T-helper 9 cell (primary cell): ENCODE data around the gene TMEM52B.
"Not testable (repeated sequence)": the region's sequence is repeated elsewhere in the genome, so short reads cannot be mapped to it uniquely, and the experiment has no call there.

Source experiments
- DNase-seq: peaks from one replicate; pipeline ENCODE4 v3.0.0-alpha.2; 2020

Gene TMEM52B

DNA sequence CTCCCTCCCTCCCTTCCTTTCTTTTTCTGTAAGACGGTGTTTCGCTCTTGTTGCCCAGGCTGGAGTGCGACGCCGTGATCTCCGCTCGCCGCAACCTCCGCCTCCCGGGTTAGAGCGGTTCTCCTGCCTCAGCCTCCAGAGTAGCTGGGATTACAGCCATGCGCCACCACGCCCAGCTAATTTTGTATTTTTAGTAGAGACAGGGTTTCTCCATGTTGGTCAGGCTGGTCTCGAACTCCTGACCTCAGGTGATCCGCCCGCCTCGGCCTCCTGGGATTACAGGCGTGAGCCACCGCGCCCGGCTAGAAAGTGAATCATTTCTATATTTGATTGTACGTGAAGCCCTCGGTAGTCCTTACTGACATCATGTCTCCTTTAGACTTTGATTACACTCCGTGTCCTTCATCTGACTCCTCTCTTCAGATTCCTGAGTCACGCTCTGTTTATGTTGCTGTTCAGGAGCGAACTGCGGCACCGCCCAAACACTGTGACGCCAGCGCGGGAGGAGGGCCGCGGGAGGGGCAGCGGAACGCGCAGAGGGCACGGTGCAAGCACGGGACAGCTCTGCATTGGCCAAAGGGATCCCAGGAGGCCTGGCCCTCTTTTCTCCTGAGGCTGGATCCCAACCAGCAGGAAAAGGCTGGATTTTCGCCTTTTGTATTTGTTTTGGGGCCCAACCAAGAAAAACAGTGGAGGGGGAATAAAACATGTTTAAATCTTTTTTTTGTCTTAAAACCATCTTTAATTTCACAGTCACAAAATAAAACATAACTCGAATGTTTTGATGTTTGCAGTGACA lies 33.3 kb downstream of the TMEM52B start:
- DNase-seq, result peak; percentile 81

DNA sequence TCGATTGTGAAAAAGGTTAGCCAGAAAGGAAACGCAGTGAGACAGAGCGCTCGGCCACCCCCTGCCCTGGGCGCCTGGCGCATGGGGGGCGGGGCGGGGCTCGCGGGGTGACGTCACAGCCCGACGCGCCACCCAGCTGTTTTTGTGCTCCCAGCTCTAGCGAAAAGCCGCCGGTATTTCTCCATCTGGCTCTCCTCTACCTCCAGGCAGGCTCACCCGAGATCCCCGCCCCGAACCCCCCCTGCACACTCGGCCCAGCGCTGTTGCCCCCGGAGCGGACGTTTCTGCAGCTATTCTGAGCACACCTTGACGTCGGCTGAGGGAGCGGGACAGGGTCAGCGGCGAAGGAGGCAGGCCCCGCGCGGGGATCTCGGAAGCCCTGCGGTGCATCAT lies 33.9 kb downstream of the TMEM52B start, which contains the start of gene GABARAPL1:
TSS of gene GABARAPL1 (plus strand) at position 139 of the 393 bp plus-strand sequence. CDS start at position 392, 253 bp downstream.
- DNase-seq, result peak; percentile 79

DNA sequence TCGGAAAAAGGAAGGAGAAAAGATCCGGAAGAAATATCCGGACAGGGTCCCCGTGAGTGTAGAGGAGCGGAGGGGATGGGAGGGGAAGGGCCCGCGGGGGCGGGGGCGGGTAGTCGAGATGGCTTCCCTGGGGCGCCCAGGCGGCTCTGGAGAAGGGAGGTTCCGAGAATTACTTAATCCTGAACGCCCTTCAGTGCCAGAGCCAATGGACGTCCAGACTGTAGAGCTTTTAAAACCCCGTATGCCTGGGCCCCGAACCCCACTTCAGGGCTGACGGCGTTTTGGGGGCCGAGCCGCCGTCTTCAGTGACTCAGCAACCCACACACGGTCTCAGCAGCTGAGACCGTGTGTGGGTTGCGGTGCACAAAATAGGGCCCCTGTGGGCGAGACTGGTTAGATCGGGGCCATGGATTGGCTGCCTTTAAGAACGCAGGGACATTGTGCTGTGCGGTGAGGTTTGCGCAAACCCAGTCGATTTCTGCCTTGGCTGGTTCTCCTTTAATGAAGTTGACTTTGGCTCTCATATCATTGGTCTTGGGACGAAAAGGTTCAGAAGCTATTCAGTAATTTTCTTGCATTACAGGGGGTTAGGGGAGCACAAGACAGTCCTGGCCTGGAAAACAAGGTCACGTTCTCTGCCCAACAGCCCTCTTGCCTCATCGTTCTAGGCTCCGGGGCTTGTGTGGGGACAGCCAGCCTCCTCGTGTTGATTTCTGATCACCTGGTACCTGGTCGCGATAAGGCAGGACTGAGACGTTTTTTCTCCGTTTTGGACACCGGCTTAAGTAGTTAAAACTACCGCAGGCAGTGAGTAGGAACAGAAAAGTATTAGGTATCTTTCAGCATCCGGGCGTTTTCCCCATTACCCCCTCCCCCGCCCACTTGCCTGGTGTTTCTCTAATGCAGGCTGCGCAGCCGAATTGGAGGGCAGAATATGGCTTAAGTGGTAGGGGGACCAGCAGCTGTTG lies 34.6 kb downstream of the TMEM52B start:
- DNase-seq, result peak; percentile 73

DNA sequence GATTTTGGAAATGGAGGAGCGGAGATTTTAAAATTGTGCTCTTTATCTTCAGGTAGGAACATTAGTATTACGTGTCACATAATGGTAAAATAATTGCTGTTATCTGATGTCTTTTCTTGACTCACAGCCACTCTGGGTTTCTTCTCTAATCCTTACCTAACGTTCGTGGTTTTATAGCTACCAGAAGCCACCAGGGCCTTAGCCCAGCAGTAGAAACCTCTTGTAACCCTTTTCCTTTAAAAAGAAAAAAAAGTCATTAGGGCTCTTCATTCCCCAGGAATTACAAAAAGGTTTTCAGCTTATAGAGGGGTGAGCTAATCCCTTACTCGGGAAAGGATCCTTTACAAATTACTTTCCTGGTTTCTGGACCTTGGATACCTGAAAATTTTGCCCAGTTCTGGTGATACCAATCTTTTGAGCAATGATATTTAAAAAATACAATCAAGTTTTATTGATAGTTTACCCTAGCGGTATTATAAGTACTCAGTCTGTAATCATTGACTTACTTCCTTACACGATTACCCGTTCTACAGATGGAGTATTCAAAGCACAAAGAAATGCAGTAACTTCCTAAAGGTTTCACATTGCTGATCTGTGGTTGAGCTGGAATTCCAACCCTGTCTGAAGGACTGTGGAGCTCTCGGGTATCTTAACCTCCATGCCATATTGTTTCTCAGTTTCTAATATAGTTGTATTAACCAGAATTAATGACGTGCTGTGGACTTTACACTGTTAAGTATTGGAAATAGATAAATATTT lies 35.5 kb downstream of the TMEM52B start:
- DNase-seq, result no peak

DNA sequence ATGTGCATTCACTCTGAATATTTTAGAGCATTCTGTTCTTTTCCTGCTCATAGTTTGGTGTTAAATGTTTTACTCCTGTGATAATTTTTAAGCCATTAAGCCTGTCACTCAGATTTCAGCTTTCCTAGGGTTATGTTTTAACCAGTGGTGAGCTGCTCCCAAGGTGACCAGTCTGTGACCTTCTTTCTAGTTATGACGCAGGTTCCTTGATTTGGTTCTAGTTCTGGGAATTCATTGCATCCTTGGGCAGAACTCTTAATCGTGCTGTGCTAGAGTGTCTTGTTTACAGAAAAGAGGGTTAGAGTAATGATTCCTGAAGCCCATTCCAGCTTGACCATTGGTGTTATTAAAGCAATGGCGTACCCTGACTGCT lies 36.0 kb downstream of the TMEM52B start:
- no peak for DNase-seq

DNA sequence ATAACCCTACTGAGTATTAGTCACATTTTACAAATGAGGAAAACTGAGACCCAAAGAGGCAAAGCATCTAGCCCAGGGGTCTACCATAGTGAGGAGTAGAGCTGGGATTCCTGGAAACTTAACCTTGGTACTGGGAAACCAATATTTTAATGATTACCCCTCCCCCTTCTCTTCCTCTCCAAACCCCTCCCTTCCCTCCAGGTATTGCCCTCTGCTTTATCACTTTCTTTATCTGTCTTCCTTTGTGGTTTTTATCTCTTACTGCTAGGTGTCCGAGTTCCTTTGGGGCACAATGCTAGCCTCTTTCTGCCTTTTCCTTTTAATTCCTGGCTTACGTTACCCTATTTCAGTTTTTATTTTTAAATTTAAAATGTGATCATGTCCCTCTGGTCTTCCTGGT lies 36.6 kb downstream of the TMEM52B start:
- DNase-seq, result no peak

DNA sequence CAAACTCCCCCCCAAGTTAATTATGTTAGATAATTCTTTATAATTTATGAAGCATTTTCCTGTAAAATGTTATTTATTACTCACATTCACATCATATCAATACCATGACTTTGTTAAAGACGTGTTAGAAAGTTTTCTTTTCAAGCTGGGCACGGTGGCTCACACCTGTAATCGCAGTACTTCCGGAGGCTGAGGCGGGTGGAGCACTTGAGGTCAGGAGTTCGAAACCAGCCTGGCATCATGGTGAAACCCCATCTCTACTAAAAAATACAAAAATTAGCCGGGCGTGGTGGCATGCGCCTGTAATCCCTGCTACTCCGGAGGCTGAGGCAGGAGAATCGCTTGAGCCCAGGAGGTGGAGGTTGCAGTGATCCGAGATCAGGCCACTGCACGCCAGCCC lies 37.1 kb downstream of the TMEM52B start:
- not testable (repeated sequence) for DNase-seq

DNA sequence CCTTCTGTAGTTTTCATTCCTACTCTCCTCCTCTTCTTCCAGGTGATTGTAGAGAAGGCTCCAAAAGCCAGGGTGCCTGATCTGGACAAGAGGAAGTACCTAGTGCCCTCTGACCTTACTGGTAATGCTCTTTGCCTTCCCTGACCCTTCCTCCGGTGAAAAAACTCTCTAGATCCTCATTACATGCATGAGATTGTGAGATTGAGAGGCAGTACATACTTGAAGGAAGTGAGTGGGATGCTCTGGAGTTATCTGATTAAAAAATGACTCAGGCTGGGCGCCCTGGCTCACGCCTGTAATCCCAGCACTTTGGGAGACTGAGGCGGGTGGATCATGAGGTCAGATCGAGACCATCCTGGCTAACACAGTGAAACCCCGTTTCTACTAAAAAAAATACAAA lies 39.2 kb downstream of the TMEM52B start:
- DNase-seq, result no peak

DNA sequence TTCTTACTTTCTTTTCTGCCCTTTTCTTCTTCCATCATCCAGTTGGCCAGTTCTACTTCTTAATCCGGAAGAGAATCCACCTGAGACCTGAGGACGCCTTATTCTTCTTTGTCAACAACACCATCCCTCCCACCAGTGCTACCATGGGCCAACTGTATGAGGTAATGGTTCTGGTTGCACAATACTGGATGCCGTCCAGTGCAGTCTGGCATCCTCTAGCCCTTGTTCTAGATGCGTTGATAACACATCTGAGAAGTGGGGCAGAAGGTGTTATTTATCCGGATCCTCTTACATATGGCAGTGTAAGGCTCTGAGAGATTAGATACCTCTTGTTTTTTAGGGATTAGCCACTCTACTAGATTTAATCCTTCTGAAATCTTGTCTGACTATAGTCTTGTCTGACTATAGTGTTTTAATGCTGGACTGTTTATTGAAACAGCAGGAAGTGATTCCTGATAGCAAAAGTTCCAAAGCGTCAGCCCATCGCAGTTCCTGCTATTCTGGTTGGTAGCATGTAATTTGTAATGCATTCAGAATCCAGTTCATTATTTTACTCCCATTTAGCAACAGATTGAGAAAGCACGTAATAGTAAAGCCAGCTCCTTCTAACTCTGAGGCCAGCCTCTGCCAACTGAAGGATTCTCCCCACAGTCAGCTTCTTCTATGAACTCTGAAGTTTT lies 41.7 kb downstream of the TMEM52B start:
- no peak for DNase-seq

DNA sequence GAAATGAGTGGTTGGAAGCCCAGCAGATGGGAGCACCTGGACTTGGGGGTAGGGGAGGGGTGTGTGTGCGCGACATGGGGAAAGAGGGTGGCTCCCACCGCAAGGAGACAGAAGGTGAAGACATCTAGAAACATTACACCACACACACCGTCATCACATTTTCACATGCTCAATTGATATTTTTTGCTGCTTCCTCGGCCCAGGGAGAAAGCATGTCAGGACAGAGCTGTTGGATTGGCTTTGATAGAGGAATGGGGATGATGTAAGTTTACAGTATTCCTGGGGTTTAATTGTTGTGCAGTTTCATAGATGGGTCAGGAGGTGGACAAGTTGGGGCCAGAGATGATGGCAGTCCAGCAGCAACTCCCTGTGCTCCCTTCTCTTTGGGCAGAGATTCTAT lies 43.0 kb downstream of the TMEM52B start:
- no peak for DNase-seq

DNA sequence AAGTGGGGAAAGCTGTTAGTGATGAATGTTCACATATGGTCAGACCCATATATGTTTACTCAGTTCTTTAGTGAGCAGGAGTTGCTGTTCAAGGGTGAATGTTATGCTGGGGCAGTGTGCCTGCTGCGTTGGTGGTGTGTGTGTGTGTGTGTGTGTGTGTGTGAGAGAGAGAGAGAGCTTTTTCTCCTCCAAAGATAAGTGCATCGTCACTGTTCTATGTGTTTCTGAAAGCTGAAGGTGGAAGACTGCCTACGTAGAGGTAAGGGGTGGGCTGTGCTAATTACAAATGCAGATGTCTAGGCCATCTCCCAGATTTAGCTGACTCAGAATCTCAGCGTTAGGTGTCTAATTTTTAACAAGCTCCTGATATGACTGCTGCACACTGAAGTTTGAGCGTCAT lies 44.4 kb downstream of the TMEM52B start:
- DNase-seq, result no peak

DNA sequence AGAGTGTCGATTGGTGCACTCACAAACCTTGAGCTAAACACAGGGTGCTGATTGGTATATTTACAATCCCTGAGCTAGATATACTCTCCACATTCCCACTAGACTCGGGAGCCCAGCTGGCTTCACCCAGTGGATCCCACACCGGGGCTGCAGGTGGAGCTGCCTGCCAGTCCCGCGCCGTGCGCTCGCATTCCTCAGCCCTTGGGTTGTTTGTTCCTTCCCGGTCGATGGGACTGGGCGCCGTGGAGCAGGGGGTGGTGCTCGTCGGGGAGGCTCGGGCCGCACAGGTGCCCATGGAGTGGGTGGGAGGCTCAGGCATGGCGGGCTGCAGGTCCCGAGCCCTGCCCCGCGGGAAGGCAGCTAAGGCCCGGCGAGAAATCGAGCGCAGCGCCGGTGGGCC lies 46.6 kb downstream of the TMEM52B start:
- DNase-seq, result not testable (repeated sequence)

DNA sequence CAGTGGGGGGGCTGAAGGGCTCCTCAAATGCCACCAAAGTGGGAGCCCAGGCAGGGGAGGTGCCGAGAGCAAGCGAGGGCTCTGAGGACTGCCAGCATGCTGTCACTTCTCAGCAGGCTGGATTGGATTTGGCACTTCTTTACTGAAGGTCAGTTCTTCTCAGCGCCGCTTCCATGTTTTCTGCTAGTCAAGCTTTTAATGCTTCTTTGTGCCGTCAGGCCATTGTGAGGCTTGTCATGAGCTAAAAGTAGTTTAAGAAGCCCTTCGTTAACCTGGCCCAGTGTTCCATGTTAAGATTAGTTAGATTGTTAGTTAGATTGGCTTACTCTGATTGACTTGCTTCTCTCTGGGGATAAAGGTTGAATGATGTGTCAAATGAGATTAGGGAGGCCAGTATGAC lies 47.3 kb downstream of the TMEM52B start:
- no peak for DNase-seq

DNA sequence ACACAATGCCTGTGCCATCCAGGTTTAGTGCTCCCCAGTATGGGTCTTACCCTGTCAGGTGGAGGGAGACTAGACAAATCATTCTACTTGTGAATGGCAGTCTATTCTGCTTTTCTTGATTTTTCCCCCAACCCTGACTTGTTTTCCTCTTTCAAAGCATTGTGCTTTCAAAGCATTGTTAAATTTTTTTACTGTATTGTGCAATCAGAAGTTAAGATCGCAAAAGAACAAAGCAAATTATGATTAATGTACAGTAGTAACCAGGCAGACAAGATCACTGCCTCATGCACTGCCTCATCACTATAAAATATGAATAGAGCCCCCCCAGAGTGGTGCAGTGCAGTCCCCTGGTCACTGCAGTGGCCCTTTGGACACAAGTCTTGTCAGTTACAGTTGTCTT lies 47.9 kb downstream of the TMEM52B start:
- no peak for DNase-seq

DNA sequence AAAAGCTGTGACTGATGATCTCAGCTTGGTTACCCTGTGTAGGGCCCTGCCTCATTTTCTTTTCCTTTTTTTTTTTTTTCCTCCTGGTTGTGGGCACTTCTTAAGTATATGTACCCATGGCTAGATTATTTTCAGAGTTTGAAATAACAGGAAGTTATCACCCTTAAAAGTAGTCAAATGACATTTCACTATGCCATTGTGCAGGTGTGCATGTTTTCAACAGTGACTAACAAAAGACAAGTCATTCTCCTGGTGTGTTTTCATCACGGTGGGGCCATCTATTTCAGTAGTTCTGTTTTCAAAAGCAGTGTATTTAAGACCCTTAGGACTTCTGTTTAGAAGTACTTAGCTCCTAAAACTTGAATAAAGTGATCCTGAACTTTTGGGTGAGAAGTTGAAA lies 48.8 kb downstream of the TMEM52B start:
- no peak for DNase-seq

DNA sequence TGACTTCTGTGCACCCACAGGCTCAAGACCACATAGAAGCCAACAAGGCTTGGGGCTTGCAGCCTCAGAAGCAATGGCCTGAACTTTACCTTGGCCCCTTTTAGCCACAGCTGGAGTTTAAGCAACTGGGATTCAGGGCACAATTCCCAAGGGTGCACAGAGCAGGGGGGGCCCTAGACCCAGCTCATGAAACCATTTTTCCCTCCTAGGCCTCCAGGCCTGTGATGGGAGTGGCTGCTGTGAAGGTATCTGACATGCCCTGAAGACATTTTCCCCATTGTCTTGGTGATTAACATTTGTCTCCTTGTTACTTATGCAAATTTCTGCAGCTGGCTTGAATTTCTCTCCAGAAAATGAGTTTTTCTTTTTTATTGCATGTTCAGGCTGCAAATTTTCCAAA lies 55.7 kb downstream of the TMEM52B start:
- DNase-seq, result no peak

DNA sequence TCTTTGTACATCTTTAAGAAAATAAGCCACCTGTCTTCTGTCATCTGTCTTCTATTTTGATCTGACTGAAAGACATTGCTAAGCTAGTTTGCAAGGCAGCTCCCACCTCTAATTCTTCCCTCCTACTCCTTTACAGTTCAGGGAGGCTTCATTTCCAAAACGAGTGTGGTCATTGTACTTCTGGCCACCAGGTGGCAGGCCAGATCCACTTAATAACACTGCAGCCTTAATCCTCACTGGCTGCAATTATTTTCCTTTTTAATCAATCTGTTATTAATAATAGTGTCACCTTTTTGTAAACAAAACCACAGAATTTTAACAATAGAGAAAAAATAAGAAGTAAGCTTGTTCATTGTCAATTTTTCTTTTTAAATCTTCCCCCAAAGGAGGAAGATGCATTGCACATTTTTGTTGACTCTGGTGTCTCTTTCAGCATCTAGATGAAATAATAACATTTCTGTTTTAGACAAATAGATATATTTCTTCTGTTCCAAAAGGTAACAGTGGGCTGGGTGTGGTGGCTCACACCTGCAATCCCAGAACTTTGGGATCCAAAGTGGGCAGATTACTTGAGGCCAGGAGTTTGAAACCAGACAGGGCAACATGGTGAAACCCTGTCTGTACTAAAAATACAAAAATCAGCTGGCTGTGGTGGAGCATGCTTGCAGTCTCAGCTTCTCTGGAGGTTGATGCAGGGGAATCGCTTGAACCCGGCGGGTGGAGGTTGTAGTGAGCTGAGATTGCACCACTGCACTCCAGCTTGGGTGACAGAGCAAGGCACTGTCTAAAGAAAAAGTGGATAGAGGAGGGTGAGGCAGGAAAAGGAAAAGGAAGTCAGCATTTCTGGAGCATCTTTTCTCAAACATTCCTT lies 57.2 kb downstream of the TMEM52B start:
- peak; percentile 24 for DNase-seq

DNA sequence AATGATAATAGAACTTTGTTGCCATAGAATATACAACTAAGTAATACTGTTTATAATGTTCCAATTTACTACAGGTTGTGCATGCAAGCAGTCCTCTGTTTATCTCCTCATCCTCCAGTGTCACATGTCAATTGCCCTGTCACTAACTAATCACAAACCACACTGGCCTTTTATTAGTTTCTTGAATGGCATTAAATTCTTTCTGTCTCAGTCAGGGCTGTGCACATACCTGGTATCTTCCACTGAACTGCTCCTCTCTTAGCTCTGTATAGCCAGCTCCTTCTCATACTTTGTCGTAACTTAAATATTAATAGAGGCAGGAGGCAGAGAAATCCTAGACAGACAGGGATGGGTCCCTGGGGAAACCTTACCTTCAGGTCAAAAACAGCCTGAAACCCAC lies 57.9 kb downstream of the TMEM52B start:
- DNase-seq, result no peak

DNA sequence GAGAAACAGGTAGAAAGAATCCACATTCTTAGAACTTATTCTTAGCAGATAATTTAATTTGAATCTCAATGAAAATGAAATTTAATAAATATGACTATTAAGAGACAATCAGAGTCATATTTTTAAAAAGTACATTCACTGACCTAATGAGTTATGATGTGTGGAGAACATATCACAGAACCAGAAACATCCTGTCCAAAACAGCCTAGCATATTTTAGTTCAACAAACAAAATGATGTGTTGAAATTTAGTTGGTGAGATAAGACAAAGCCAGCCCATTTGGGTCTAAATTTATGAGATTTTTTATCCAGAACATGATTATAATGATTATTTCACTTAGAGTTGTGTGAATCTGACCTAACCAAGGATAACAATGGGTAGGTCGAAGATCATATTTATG lies 59.7 kb downstream of the TMEM52B start:
- no peak for DNase-seq

DNA sequence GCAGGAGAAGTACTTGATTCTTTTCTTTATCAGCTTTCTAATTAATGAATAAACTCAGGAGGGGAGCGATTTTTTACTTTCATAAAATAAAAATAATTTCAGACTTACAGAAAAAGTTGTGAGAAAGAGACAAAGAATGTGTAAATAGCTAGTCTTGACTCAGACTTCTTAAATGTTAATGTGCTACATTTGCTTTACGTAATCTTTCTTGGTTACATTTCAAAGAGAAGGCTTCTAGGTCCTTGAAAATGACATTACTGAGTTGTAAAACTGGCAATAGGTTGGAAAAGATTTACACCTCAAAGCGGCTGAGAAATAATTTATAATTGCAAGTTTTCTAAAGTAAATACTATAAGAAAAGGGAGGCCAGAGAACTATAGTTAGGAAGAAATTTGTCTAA lies 62.5 kb downstream of the TMEM52B start:
- no peak for DNase-seq
